ENCODE results near the gene SLC30A7.
A peak's percentile ranks its signal among the peaks of the same experiment; 100 is the strongest.

SLC30A7 gene

GRCh38 chr1:100969327-100969726, 73.4 kb downstream of the SLC30A7 start:
- DNase-seq: no peak
- no peaks in the 10 kb centered on the region for H3F3A ChIP-seq (ENCODE audit: insufficient read depth, low read length)
- H4K20me1 ChIP-seq (ENCODE audit: insufficient read depth, low read length): no peaks in the 10 kb centered on the region
- H3K4me3 ChIP-seq (ENCODE audit: low read length): no peak overlapping the region
- no peak overlapping the region for H3K27ac ChIP-seq (ENCODE audit: low read length)
- no peaks in the 10 kb centered on the region for H3K79me2 ChIP-seq (ENCODE audit: low read length)
- H2AFZ ChIP-seq (ENCODE audit: low read length): no peak overlapping the region
- no peaks in the 10 kb centered on the region for H3K36me3 ChIP-seq (replicated peaks; ENCODE audit: insufficient read depth, low read length)
- H3K4me1 ChIP-seq (ENCODE audit: low read length): 0 out of 2 replicates have a peak, but pooled peaks cover 5% of the 10 kb centered on the region
- H3K9me2 ChIP-seq (replicated peaks; ENCODE audit: insufficient read depth, low read length): no peaks in the 10 kb centered on the region
- no peaks in the 10 kb centered on the region for H3K27me3 ChIP-seq (replicated peaks; ENCODE audit: insufficient read depth, low read length)
- H3K4me2 ChIP-seq (ENCODE audit: low read depth, low read length): peak overlapping the region; percentile 13; the same call in 1 of the 2 replicates
- no peak for TF ChIP-seq EZH2phosphoT487 (IDR thresholded peaks at IDR 0.05; ENCODE audit: low read length)
- TF ChIP-seq CTCF (IDR thresholded peaks at IDR 0.05; ENCODE audit: low read length): no peak
- TF ChIP-seq EZH2 (optimal IDR thresholded peaks at IDR 0.05; ENCODE audit: low read depth, low read length): no peak
- no peaks in the 10 kb centered on the region for H3K9me3 ChIP-seq (replicated peaks; ENCODE audit: insufficient read depth, low read length)
- H3K9ac ChIP-seq (ENCODE audit: low read length): no peak overlapping the region

- Histone ChIP-seq H2AFZ (ENCODE audit: low read length) (no peak overlapping the region), H3K79me2 (ENCODE audit: low read length) (no peaks in the 10 kb centered on the region), H3F3A (ENCODE audit: insufficient read depth, low read length) (no peaks in the 10 kb centered on the region), H4K20me1 (ENCODE audit: insufficient read depth, low read length) (no peaks in the 10 kb centered on the region), H3K9ac (ENCODE audit: low read length) (no peak overlapping the region), H3K27me3 (replicated peaks; ENCODE audit: insufficient read depth, low read length) (no peaks in the 10 kb centered on the region), H3K4me2 (ENCODE audit: low read depth, low read length) (no peak overlapping the region), H3K27ac (ENCODE audit: low read length) (no peak overlapping the region), H3K36me3 (replicated peaks; ENCODE audit: insufficient read depth, low read length) (no peaks in the 10 kb centered on the region), H3K4me1 (ENCODE audit: low read length) (0 out of 2 replicates have a peak, but pooled peaks cover 5% of the 10 kb centered on the region), H3K9me2 (replicated peaks; ENCODE audit: insufficient read depth, low read length) (no peaks in the 10 kb centered on the region), H3K4me3 (ENCODE audit: low read length) (no peak overlapping the region), H3K9me3 (replicated peaks; ENCODE audit: insufficient read depth, low read length) (no peaks in the 10 kb centered on the region)
- DNase-seq: no peak
- TF ChIP-seq EZH2 (optimal IDR thresholded peaks at IDR 0.05; ENCODE audit: low read depth, low read length) (no peak), EZH2phosphoT487 (IDR thresholded peaks at IDR 0.05; ENCODE audit: low read length) (no peak), CTCF (IDR thresholded peaks at IDR 0.05; ENCODE audit: low read length) (no peak)
Observed at GRCh38 chr1:100971021-100971420, 75.1 kb downstream of the SLC30A7 start.

DNA sequence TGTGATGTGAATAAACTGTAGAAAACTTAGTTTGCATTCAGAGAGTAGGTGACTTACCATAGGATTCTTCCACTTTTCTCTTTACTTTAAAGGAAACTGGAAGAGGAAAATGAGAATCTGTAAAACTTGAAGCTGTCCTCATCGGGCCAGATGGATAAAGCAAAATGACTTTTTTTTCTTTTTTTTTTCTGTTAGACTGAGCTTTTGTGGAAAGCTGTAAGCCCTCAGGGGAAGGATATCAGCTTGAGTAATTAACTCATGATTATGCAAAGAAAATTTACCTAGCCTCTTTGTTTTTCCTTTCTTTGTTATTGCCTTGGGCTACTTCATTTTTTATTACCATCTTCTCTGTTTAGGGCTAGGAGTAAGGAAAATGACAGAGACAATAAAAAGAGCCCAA, 76.3 kb downstream of the SLC30A7 start:
- TF ChIP-seq EZH2 (optimal IDR thresholded peaks at IDR 0.05; ENCODE audit: low read depth, low read length) (no peak), CTCF (IDR thresholded peaks at IDR 0.05; ENCODE audit: low read length) (no peak), EZH2phosphoT487 (IDR thresholded peaks at IDR 0.05; ENCODE audit: low read length) (no peak)
- no peak overlapping the region for H3K27ac ChIP-seq (ENCODE audit: low read length)
- no peaks in the 10 kb centered on the region for H3K79me2 ChIP-seq (ENCODE audit: low read length)
- H3K4me1 ChIP-seq (ENCODE audit: low read length): 0 out of 2 replicates have a peak, but pooled peaks cover 5% of the 10 kb centered on the region
- no peak overlapping the region for H2AFZ ChIP-seq (ENCODE audit: low read length)
- DNase-seq: no peak
- H3K9me2 ChIP-seq (replicated peaks; ENCODE audit: insufficient read depth, low read length): no peaks in the 10 kb centered on the region
- no peaks in the 10 kb centered on the region for H3K27me3 ChIP-seq (replicated peaks; ENCODE audit: insufficient read depth, low read length)
- H3K36me3 ChIP-seq (replicated peaks; ENCODE audit: insufficient read depth, low read length): no peaks in the 10 kb centered on the region
- H3K9ac ChIP-seq (ENCODE audit: low read length): no peak overlapping the region
- no peaks in the 10 kb centered on the region for H4K20me1 ChIP-seq (ENCODE audit: insufficient read depth, low read length)
- H3F3A ChIP-seq (ENCODE audit: insufficient read depth, low read length): no peaks in the 10 kb centered on the region
- H3K4me3 ChIP-seq (ENCODE audit: low read length): no peak overlapping the region
- H3K4me2 ChIP-seq (ENCODE audit: low read depth, low read length): no peak overlapping the region
- no peaks in the 10 kb centered on the region for H3K9me3 ChIP-seq (replicated peaks; ENCODE audit: insufficient read depth, low read length)

All from MM.1S (cell line).